ENCODE measurements around the gene GRAP2.
"Not testable (repeated sequence)": the region's sequence is repeated elsewhere in the genome, so short reads cannot be mapped to it uniquely, and the experiment has no call there.

GRAP2 gene

GRCh38 chr22:39947220-39948216 is 46.6 kb downstream of the GRAP2 start:
- DNase-seq, result no peak

- DNase-seq, result no peak
Observed at GRCh38 chr22:39949964-39950737, 49.3 kb downstream of the GRAP2 start.

- DNase-seq, result not testable (repeated sequence)
Observed at GRCh38 chr22:39951603-39952293, 50.9 kb downstream of the GRAP2 start.

- DNase-seq, result no peak
Observed at GRCh38 chr22:39952347-39952746, 51.5 kb downstream of the GRAP2 start.

GRCh38 chr22:39953101-39953500 is 52.2 kb downstream of the GRAP2 start:
- DNase-seq, result no peak

GRCh38 chr22:39954584-39955055 is 53.7 kb downstream of the GRAP2 start:
- no peak for DNase-seq

- no peak for DNase-seq
Observed at GRCh38 chr22:39955675-39956074, 54.8 kb downstream of the GRAP2 start.

GRCh38 chr22:39956932-39957664 is 56.2 kb downstream of the GRAP2 start:
- DNase-seq, result no peak

- no peak for DNase-seq
Observed at GRCh38 chr22:39958009-39958711, 57.3 kb downstream of the GRAP2 start.

- DNase-seq, result no peak
Observed at GRCh38 chr22:39958949-39959639, 58.2 kb downstream of the GRAP2 start.

GRCh38 chr22:39959640-39960447 is 59.0 kb downstream of the GRAP2 start, which contains the start of gene TMA7B:
TMA7B (plus strand) TSS chr22:39960397; CDS start chr22:39964375, 3,978 bp downstream.
- DNase-seq, result peak; percentile 19

- DNase-seq, result peak; percentile 23
Observed at GRCh38 chr22:39960791-39961746, 60.2 kb downstream of the GRAP2 start.

- no peak for DNase-seq
Observed at GRCh38 chr22:39962071-39962470, 61.2 kb downstream of the GRAP2 start.

GRCh38 chr22:39965748-39966147 is 64.9 kb downstream of the GRAP2 start:
- no peak for DNase-seq

- no peak for DNase-seq
Observed at GRCh38 chr22:39966470-39966869, 65.6 kb downstream of the GRAP2 start.

GRCh38 chr22:39967103-39967829 is 66.4 kb downstream of the GRAP2 start:
- no peak for DNase-seq

- no peak for DNase-seq
Observed at GRCh38 chr22:39967996-39968972, 67.4 kb downstream of the GRAP2 start.

Measured in T-helper 9 cell (primary cell).